Body of pancreas (tissue), 4 donors: ENCODE measurements around the gene FIGN. TPM values are rescaled to one million over a fixed set of nuclear protein-coding genes. Genes with fewer than 3 reads are reported as not detected.
A peak's percentile ranks its signal among the peaks of the same experiment; 100 is the strongest.

Experiments used
- ATAC-seq: fragments of 150-250 bp; one replicate; pipeline ENCODE4 v1.9.1; 2016
- DNase-seq, 4 donors: peaks; one replicate each; pipeline ENCODE4 v3.0.0-alpha.2; 2019
- H3K27ac ChIP-seq, 4 donors: fragments of 200-600 bp; sonication (generic); 1 replicate in 3 of 4; 2 replicates in 1 of 4; pipeline versions ENCODE4 v1.5.1 to v1.6.1; 2016 to 2019; ENCODE audit warnings: mild to moderate bottlenecking in 1 of 4, mixed read lengths in 1 of 4, moderate library complexity in 1 of 4
- H3K27me3 ChIP-seq, 2 donors: fragments of 200-600 bp; sonication (generic); one replicate each; pipeline ENCODE4 v1.6.0; 2016; ENCODE audit warnings: mild to moderate bottlenecking in 1 of 2
- H3K36me3 ChIP-seq, 2 donors: fragments of 200-600 bp; sonication (generic); replicated peaks in 1 of 2; 2 replicates each; pipeline ENCODE4 v1.5.1; 2016; ENCODE audit warnings: low read depth in 2 of 2; ENCODE audit not compliant: insufficient read depth in 1 of 2
- H3K4me1 ChIP-seq: fragments of 200-600 bp; sonication (generic); one replicate; pipeline ENCODE4 v1.6.0; 2016
- H3K4me3 ChIP-seq, 2 donors: fragments of 200-600 bp; sonication (generic); 1 replicate in 1 of 2; 2 replicates in 1 of 2; pipeline ENCODE4 v1.5.1; 2016 to 2019
- H3K9me3 ChIP-seq, 3 donors: fragments of 200-600 bp; sonication (generic); 1 replicate in 2 of 3; 2 replicates in 1 of 3; pipeline ENCODE4 v1.5.1; 2016
- POLR2A ChIP-seq, 3 donors: fragments of 450-650 bp; IDR thresholded peaks; one replicate each; pipeline ENCODE4 v1.6.1; 2016; ENCODE audit warnings: antibody characterized with exemption in 3 of 3, mild to moderate bottlenecking in 2 of 3
- WGBS, 2 donors: methylation state at CpG; one replicate each; pipeline ENCODE4 v1.1.5; 2017; 5-methylcytosine and 5-hydroxymethylcytosine counted together
- intact Hi-C: fragments of 100-400 bp; cut with DNase I; formaldehyde crosslinking; loops from one replicate; pipeline ENCODE4 v1.15.1; 2023
- total RNA-seq, 2 donors: library from RNA; depleted of rRNA; stranded (reverse); fragments of >200 nt; gene quantifications; one replicate each; pipeline ENCODE4 v1.1.0, GENCODE V29; 2016
- TF ChIP-seq, protein P1 (sequence below), 7 experiments: fragments of 450-650 bp in 4 of 7; fragments of 200-600 bp in 3 of 7; sonication (generic) in 3 of 7; IDR thresholded peaks; one replicate each; pipeline ENCODE4 v1.5.1; 2016 to 2019; ENCODE audit warnings: antibody characterized with exemption in 7 of 7

Gene FIGN
- total RNA-seq, 2 donors from 2014 or later, result 3.4 to 4.0 TPM

DNA sequence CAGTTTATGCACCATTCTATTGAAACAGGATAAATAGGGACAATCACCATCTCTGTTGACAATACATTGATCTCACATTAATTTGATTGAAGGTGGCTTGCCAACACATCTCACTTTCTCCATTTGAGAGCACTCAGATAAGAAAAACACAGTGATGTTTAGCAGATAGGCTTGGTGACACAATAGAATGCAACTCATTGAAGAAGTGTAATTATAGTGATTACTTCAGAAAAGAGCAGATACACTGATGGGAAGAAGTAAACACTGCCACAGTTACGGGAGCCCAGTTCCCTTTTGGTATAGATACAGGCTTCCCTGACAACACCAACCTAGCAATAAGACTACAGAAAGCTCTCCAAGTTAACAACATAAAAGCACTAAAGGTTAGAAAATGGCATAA is 89.1 kb downstream of the FIGN start:
- 41 to 68% methylated on average over 1 of the region's 1 CpG for WGBS, 2 donors
- intact Hi-C loops, result no loop called here

GRCh38 chr2:163644238-163644637 is 91.6 kb downstream of the FIGN start:
- no peaks in the 10 kb centered on the region for H3K9me3 ChIP-seq
- DNase-seq (no peak), ATAC-seq (no peak)
- H3K36me3 ChIP-seq, result no peaks in the 10 kb centered on the region
- TF ChIP-seq, protein P1, sequence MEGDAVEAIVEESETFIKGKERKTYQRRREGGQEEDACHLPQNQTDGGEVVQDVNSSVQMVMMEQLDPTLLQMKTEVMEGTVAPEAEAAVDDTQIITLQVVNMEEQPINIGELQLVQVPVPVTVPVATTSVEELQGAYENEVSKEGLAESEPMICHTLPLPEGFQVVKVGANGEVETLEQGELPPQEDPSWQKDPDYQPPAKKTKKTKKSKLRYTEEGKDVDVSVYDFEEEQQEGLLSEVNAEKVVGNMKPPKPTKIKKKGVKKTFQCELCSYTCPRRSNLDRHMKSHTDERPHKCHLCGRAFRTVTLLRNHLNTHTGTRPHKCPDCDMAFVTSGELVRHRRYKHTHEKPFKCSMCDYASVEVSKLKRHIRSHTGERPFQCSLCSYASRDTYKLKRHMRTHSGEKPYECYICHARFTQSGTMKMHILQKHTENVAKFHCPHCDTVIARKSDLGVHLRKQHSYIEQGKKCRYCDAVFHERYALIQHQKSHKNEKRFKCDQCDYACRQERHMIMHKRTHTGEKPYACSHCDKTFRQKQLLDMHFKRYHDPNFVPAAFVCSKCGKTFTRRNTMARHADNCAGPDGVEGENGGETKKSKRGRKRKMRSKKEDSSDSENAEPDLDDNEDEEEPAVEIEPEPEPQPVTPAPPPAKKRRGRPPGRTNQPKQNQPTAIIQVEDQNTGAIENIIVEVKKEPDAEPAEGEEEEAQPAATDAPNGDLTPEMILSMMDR (IDR thresholded peaks at IDR 0.05), result no peak
- TF ChIP-seq POLR2A (IDR thresholded peaks at IDR 0.05), result no peak
- 91 to 94% methylated on average over 2 of the region's 2 CpGs for WGBS, 2 donors
- intact Hi-C loops, result no loop called here
- no peaks in the 10 kb centered on the region for H3K27me3 ChIP-seq
- H3K27ac ChIP-seq, result no peak overlapping the region
- H3K4me1 ChIP-seq, result peaks cover 5% of the 10 kb centered on the region
- H3K4me3 ChIP-seq, result no peak overlapping the region

More for the DNA sequence above, 89.1 kb downstream of the FIGN start:
- no peak for TF ChIP-seq POLR2A (IDR thresholded peaks at IDR 0.05)
- TF ChIP-seq, protein P1 (IDR thresholded peaks at IDR 0.05), result no peak
- H3K9me3 ChIP-seq, result no peaks in the 10 kb centered on the region
- peak overlapping the region in 1 of 4 donors; percentile 16 for H3K27ac ChIP-seq
- no peaks in the 10 kb centered on the region for H3K27me3 ChIP-seq
- DNase-seq (no peak), ATAC-seq (no peak)
- no peak overlapping the region for H3K4me3 ChIP-seq
- H3K36me3 ChIP-seq, result no peaks in the 10 kb centered on the region
- peaks cover 5% of the 10 kb centered on the region for H3K4me1 ChIP-seq

DNA sequence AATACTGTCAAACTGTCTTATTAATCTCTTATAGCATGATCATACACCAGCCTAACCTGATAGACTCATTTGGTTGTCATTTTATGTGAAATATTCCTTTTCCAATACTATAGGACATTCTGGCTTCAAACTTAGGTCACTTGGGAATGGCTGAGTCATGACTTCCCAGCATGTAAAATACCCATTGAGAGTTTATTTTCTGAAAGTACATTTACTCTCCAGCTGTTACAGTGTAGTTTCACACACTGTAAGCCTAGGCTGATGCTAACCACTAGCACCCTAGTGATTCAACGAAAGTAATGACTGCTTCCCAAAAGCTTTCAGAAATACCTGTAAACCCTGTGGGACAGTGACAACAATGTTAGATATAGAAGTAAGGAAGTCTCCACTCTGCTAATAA is 93.8 kb downstream of the FIGN start:
- H3K4me1 ChIP-seq, result peaks cover under 1% of the 10 kb centered on the region
- WGBS, 2 donors, result 62 to 81% methylated on average over 1 of the region's 1 CpG
- intact Hi-C loops, result no loop called here

GRCh38 chr2:163640542-163641193 is 95.1 kb downstream of the FIGN start:
- no peak for DNase-seq
- no peaks in the 10 kb centered on the region for H3K9me3 ChIP-seq
- H3K27ac ChIP-seq, result no peak overlapping the region
- H3K36me3 ChIP-seq, result no peaks in the 10 kb centered on the region
- 85% methylated on average over 6 of the region's 6 CpGs for WGBS, 2 donors
- no peaks in the 10 kb centered on the region for H3K27me3 ChIP-seq
- no peak for ATAC-seq
- no peak overlapping the region for H3K4me3 ChIP-seq
- intact Hi-C loops, result no loop called here
- H3K4me1 ChIP-seq, result no peaks in the 10 kb centered on the region
- TF ChIP-seq POLR2A (IDR thresholded peaks at IDR 0.05), result no peak
- TF ChIP-seq, protein P1 (IDR thresholded peaks at IDR 0.05), result no peak

More for the DNA sequence above, 93.8 kb downstream of the FIGN start:
- Histone ChIP-seq H3K27ac (no peak overlapping the region), H3K4me3 (no peak overlapping the region), H3K9me3 (no peaks in the 10 kb centered on the region), H3K36me3 (no peaks in the 10 kb centered on the region), H3K27me3 (no peaks in the 10 kb centered on the region)
- no peak for ATAC-seq
- TF ChIP-seq POLR2A (IDR thresholded peaks at IDR 0.05), result no peak
- TF ChIP-seq, protein P1 (IDR thresholded peaks at IDR 0.05), result no peak
- DNase-seq, result no peak

- Histone ChIP-seq H3K27me3 (no peaks in the 10 kb centered on the region), H3K9me3 (no peaks in the 10 kb centered on the region), H3K36me3 (no peaks in the 10 kb centered on the region), H3K4me1 (no peaks in the 10 kb centered on the region), H3K4me3 (no peak overlapping the region), H3K27ac (no peak overlapping the region)
- no peak for TF ChIP-seq POLR2A (IDR thresholded peaks at IDR 0.05)
- TF ChIP-seq, protein P1 (IDR thresholded peaks at IDR 0.05), result no peak
- WGBS, 2 donors, result 89 to 92% methylated on average over 6 of the region's 6 CpGs
- DNase-seq (no peak), ATAC-seq (no peak)
- intact Hi-C loops, result no loop called here
These were observed 97.9 kb downstream of the FIGN start for GRCh38 chr2:163637871-163638270.
